IMR-90 (cell line): ENCODE results near the gene SAA1. TPM values are rescaled to one million over a fixed set of nuclear protein-coding genes. Genes with fewer than 3 reads are reported as not detected.

ENCODE experiments used
- ATAC-seq: fragments of 200-7000 bp; cut with Tn5 transposase; 2 replicates; pipeline ENCODE4 v1.9.1; 2020; ENCODE audit warnings: low read depth, mild to moderate bottlenecking, moderate library complexity
- BruUV-seq: library from RNA; stranded (reverse); fragments of 400-500 nt; replicated peaks from 2 replicates; lab custom pipeline; 2021; lab: Mats Ljungman, UMichigan
- CTCF ChIA-PET: fragments of 300-600 bp; formaldehyde crosslinking; extraction: SDS; loops from one replicate; lab custom pipeline; 2021; ENCODE audit warnings: antibody characterized with exemption; lab: Yijun Ruan, JAX
- POLR2A ChIA-PET: fragments of 300-600 bp; sonication (Branson Sonifier 250); formaldehyde crosslinking; loops from one replicate; lab custom pipeline; 2022; ENCODE audit warnings: antibody characterized with exemption; ENCODE audit not compliant: unreplicated experiment; lab: Charles Lee
- DNase-seq: peaks from one replicate; pipeline ENCODE4 v3.0.0; 2013
- H2AFZ ChIP-seq: replicated peaks from 2 replicates; pipeline ENCODE3; 2013; ENCODE audit warnings: low read length, mild to moderate bottlenecking; ENCODE audit not compliant: poor library complexity
- H2AK5ac ChIP-seq: 2 replicates; pipeline ENCODE4 v1.6.1; 2013; ENCODE audit warnings: low read depth, low read length, inconsistent platforms
- H2AK9ac ChIP-seq: replicated peaks from 2 replicates; pipeline ENCODE3; 2013; ENCODE audit warnings: mild to moderate bottlenecking, low read depth, low read length, moderate library complexity; ENCODE audit not compliant: poor library complexity
- H2BK120ac ChIP-seq: 2 replicates; pipeline ENCODE4 v1.6.1; 2013; ENCODE audit warnings: low read depth, low read length, inconsistent platforms
- H2BK15ac ChIP-seq: 3 replicates; pipeline ENCODE4 v1.6.1; 2013; ENCODE audit warnings: low read depth, low read length, inconsistent platforms
- H2BK20ac ChIP-seq: 2 replicates; pipeline ENCODE4 v1.6.1; 2013; ENCODE audit warnings: low read depth, mild to moderate bottlenecking, inconsistent platforms, low read length, moderate library complexity
- H2BK5ac ChIP-seq: 2 replicates; pipeline ENCODE4 v1.6.1; 2013; ENCODE audit warnings: mild to moderate bottlenecking, low read depth, low read length, inconsistent platforms; ENCODE audit not compliant: poor library complexity, severe bottlenecking
- H3K14ac ChIP-seq: replicated peaks from 2 replicates; pipeline ENCODE4 v1.6.1; 2013; ENCODE audit warnings: low read depth, low read length, inconsistent platforms
- H3K18ac ChIP-seq: 2 replicates; pipeline ENCODE4 v1.6.1; 2013; ENCODE audit warnings: low read depth, low read length, control low read depth
- H3K23ac ChIP-seq: 2 replicates; pipeline ENCODE4 v1.6.1; 2013; ENCODE audit warnings: low read depth, low read length, inconsistent platforms
- H3K27ac ChIP-seq: 2 replicates; pipeline ENCODE4 v1.5.1; 2013; ENCODE audit warnings: mild to moderate bottlenecking, control low read depth, low read length; ENCODE audit not compliant: insufficient read depth
- H3K27me3 ChIP-seq: 2 replicates; pipeline ENCODE4 v1.6.1; 2013; ENCODE audit warnings: low read length; ENCODE audit not compliant: control insufficient read depth, insufficient read depth
- H3K36me3 ChIP-seq: 2 replicates; pipeline ENCODE4 v1.6.1; 2013; ENCODE audit warnings: low read length, mixed read lengths; ENCODE audit not compliant: control insufficient read depth, insufficient read depth
- H3K4ac ChIP-seq: 2 replicates; pipeline ENCODE4 v1.6.1; 2013; ENCODE audit warnings: low read depth, low read length, inconsistent platforms
- H3K4me1 ChIP-seq: 2 replicates; pipeline ENCODE4 v1.6.1; 2013; ENCODE audit warnings: low read length, mixed read lengths; ENCODE audit not compliant: control insufficient read depth, insufficient read depth
- H3K4me2 ChIP-seq: 2 replicates; pipeline ENCODE4 v1.6.1; 2013; ENCODE audit warnings: low read depth, mild to moderate bottlenecking, control low read depth, low read length, moderate library complexity
- H3K4me3 ChIP-seq: 2 replicates; pipeline ENCODE4 v1.5.1; 2013; ENCODE audit warnings: low read depth, mild to moderate bottlenecking, control low read depth, low read length, moderate library complexity; ENCODE audit not compliant: insufficient read depth
- H3K56ac ChIP-seq: 2 replicates; pipeline ENCODE4 v1.6.1; 2013; ENCODE audit warnings: low read length, inconsistent platforms; ENCODE audit not compliant: insufficient read depth; ENCODE audit errors: extremely low read depth
- H3K79me1 ChIP-seq, 2 experiments: 2 replicates each; pipeline ENCODE4 v1.6.1; 2013; ENCODE audit warnings: low read length in 2 of 2, inconsistent platforms in 1 of 2, low read depth in 1 of 2
- H3K9ac ChIP-seq: 2 replicates; pipeline ENCODE4 v1.6.1; 2013; ENCODE audit warnings: low read depth, low read length, control low read depth
- H3K9me1 ChIP-seq: 2 replicates; pipeline ENCODE4 v1.6.1; 2013; ENCODE audit warnings: low read length, inconsistent platforms; ENCODE audit not compliant: insufficient read depth
- H3K9me3 ChIP-seq: 2 replicates; pipeline ENCODE4 v1.6.1; 2013; ENCODE audit warnings: low read length; ENCODE audit not compliant: control insufficient read depth, insufficient read depth
- H4K20me1 ChIP-seq: 2 replicates; pipeline ENCODE4 v1.6.1; 2013; ENCODE audit warnings: low read length, inconsistent platforms; ENCODE audit not compliant: insufficient read depth
- H4K5ac ChIP-seq: 2 replicates; pipeline ENCODE4 v1.6.1; 2013; ENCODE audit warnings: mild to moderate bottlenecking, low read depth, low read length, control low read depth
- H4K8ac ChIP-seq, 2 experiments: 2 replicates each; pipeline ENCODE4 v1.6.1; 2013; ENCODE audit warnings: low read depth in 2 of 2, low read length in 2 of 2, control low read depth in 1 of 2, inconsistent platforms in 1 of 2
- H4K91ac ChIP-seq: 2 replicates; pipeline ENCODE4 v1.6.1; 2013; ENCODE audit warnings: low read depth, low read length, inconsistent platforms; ENCODE audit not compliant: insufficient read depth
- BHLHE40 ChIP-seq: fragments of 150-350 bp; IDR thresholded peaks from 2 replicates; pipeline ENCODE4 v1.6.1; 2016; ENCODE audit warnings: mild to moderate bottlenecking, low read depth, low read length
- CHD1 ChIP-seq: IDR thresholded peaks from 2 replicates; pipeline ENCODE4 v1.6.1; 2012; ENCODE audit warnings: low read depth, low read length, improper control_type of control experiment
- CTCF ChIP-seq: conservative IDR thresholded peaks from 2 replicates; pipeline ENCODE4 v1.5.1; 2012; ENCODE audit warnings: mild to moderate bottlenecking, low read depth, low read length, improper control_type of control experiment
- ELK1 ChIP-seq: fragments of 150-350 bp; IDR thresholded peaks from 2 replicates; pipeline ENCODE4 v1.6.1; 2016; ENCODE audit warnings: low read depth, mild to moderate bottlenecking, low read length, moderate library complexity, borderline replicate concordance
- FOS ChIP-seq: fragments of 150-350 bp; IDR thresholded peaks from 2 replicates; pipeline ENCODE4 v1.6.1; 2016; ENCODE audit warnings: low read depth, low read length
- MAFK ChIP-seq: IDR thresholded peaks from 2 replicates; pipeline ENCODE4 v1.6.1; 2012; ENCODE audit warnings: low read depth, low read length, improper control_type of control experiment
- USF2 ChIP-seq: fragments of 150-350 bp; IDR thresholded peaks from 2 replicates; pipeline ENCODE4 v1.6.1; 2017; ENCODE audit warnings: mild to moderate bottlenecking, antibody characterized with exemption, low read length, low read depth
- WGBS, 2 experiments: methylation state at CpG; one replicate each; pipeline versions ENCODE4 v1.1.5 to v1.1.7; 2013; ENCODE audit warnings: missing lambda C conversion rate in 2 of 2; ENCODE audit not compliant: insufficient read length in 1 of 2; ENCODE audit errors: extremely low coverage in 2 of 2; 5-methylcytosine and 5-hydroxymethylcytosine counted together
- dilution Hi-C: fragments of 300-500 bp; cut with HindIII; formaldehyde crosslinking; loops from one replicate; pipeline ENCODE4 v1.14.3; 2018; ENCODE audit warnings: low sequenced_read_pairs; ENCODE audit not compliant: unreplicated experiment
- in situ Hi-C: fragments of 300-500 bp; cut with MboI; formaldehyde crosslinking; loops from 3 replicates; pipeline ENCODE4 v1.14.3; 2019; ENCODE audit warnings: low sequenced_read_pairs, inconsistent platforms, mixed read lengths
- intact Hi-C: fragments of 100-400 bp; cut with micrococcal nuclease; formaldehyde crosslinking; loops from 2 replicates; pipeline ENCODE4 v1.10.0; 2022
- polyA plus RNA-seq, 3 experiments: library from polyadenylated mRNA; depleted of rRNA; stranded (reverse); fragments of >200 nt; gene quantifications; 2 replicates each; pipeline ENCODE4 v1.2.3, GENCODE V29; 2012; ENCODE audit warnings: low replicate concordance in 1 of 3
- total RNA-seq: library from RNA; depleted of rRNA; stranded (reverse); fragments of >200 nt; gene quantifications from 2 replicates; pipeline ENCODE4 v1.2.3, GENCODE V29; 2012

The SAA1 gene
- total and polyA plus RNA-seq, 2 of the 4 experiments (the other 2 are of a cell fraction): not detected

GRCh38 chr11:18222814-18223421, 43.1 kb upstream of the SAA1 start:
- no TSS peak for BruUV-seq
- in situ Hi-C loops (no loop called here), intact Hi-C loops (no loop called here), dilution Hi-C loops (no loop called here)
- no peak overlapping the region for H2BK15ac ChIP-seq
- no peak overlapping the region for H3K9ac ChIP-seq
- no peak overlapping the region for H4K5ac ChIP-seq
- no peaks in the 10 kb centered on the region for H4K20me1 ChIP-seq
- no CpG with 5 or more reads among the region's 3 CpGs for WGBS, 2 experiments
- no peak overlapping the region for H4K8ac ChIP-seq
- no peak overlapping the region for H2BK120ac ChIP-seq
- H4K91ac ChIP-seq: no peak overlapping the region
- POLR2A ChIA-PET: no interaction called here
- H3K23ac ChIP-seq: no peak overlapping the region
- H3K4me2 ChIP-seq: no peak overlapping the region
- peak overlapping the region; percentile 78 for H2BK5ac ChIP-seq
- H2BK20ac ChIP-seq: no peak overlapping the region
- ATAC-seq: no peak
- no peak overlapping the region for H3K14ac ChIP-seq
- no peaks in the 10 kb centered on the region for H3K9me3 ChIP-seq
- no peak for TF ChIP-seq FOS
- TF ChIP-seq ELK1: no peak
- no peak for TF ChIP-seq USF2
- TF ChIP-seq BHLHE40: no peak
- no peak for TF ChIP-seq CHD1
- no peak for TF ChIP-seq MAFK
- no peak for TF ChIP-seq CTCF
- H2AK5ac ChIP-seq: no peak overlapping the region
- H3K27ac ChIP-seq: no peak overlapping the region
- H3K9me1 ChIP-seq: no peaks in the 10 kb centered on the region
- CTCF ChIA-PET: interaction anchor here (1.0 kb wide), 1 partner anchor 21 kb away, joined by 3 read pairs; no protein-coding TSS in a partner anchor
- no peak overlapping the region for H3K4me3 ChIP-seq
- H2AFZ ChIP-seq: no peak overlapping the region
- no peaks in the 10 kb centered on the region; the same call in 1 of the 2 replicates for H3K27me3 ChIP-seq
- no peaks in the 10 kb centered on the region for H3K4me1 ChIP-seq
- H2AK9ac ChIP-seq: no peak overlapping the region
- H3K4ac ChIP-seq: no peak overlapping the region
- no peaks in the 10 kb centered on the region for H3K36me3 ChIP-seq
- no peak overlapping the region for H3K56ac ChIP-seq
- no peak overlapping the region for H3K18ac ChIP-seq
- no peak for DNase-seq
- H3K79me1 ChIP-seq: no peaks in the 10 kb centered on the region
